Endometrial microvascular endothelial cells (primary cell): ENCODE measurements around the gene TRAF1. TPM values are rescaled to one million over a fixed set of nuclear protein-coding genes. Genes with fewer than 3 reads are reported as not detected.

Experiments used
- in situ Hi-C: cut with HindIII; loops from 2 replicates; pipeline ENCODE4 v1.10.0; 2017; ENCODE audit warnings: low sequenced_read_pairs, low pct_unique_long_range_greater_than_20kb; ENCODE audit errors: inconsistent ontology term
- total RNA-seq: library from RNA; depleted of rRNA; stranded (reverse); fragments of >200 nt; gene quantifications from one replicate; pipeline ENCODE4 v1.2.3, GENCODE V29; 2015; ENCODE audit errors: inconsistent ontology term

The TRAF1 gene
- total RNA-seq, 1 donor from 2014 or later: 6.7 TPM

DNA sequence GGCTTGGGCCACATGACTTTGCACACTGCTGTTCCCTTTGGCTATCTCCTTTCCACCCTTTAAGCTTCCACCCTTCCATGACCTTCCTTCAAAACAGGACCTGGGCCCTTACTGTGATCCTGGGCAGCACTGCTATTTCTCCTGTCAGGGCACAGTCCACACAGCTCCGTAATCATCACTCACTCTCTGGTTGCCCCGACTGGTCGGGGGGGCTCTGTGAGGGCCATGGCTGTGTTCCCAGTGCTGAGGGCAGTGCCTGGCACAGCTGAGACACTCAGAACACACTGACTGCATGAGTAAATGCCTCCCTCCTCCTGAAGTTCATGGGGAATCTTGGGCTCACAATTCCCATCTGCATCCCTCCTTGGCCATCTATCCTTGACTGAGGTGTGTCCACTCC is 12.2 kb downstream of the TRAF1 start:
- in situ Hi-C loops: no loop called here

DNA sequence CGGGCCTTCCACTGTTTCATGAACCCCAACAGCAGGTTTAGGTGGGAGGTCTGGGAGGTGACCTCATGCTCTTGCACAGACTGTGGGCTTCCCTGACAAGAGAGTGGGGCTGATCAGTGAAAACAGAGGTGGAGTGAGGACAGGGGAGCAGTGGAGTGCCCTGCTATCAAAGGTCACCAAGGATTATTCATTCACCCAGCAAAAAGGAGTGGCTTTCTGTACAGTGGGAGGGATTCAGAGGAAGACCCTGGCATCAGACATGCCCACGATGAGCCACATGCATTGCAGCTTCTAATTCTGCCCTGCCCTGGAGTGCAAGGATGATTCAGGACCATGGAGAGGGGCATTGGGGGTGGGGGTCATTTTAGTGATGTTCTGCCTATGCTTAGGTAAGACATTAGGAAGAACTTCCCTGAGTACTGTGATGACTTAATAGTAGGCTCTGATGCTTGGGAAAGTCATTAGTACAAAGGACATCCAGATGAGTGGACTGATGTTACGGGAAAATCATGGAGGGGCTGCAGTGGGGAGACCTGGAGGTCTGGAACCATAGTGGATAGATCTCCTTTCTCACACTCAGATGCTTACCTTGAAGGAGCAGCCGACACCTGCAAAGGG is 12.8 kb downstream of the TRAF1 start:
- in situ Hi-C loops: no loop called here

DNA sequence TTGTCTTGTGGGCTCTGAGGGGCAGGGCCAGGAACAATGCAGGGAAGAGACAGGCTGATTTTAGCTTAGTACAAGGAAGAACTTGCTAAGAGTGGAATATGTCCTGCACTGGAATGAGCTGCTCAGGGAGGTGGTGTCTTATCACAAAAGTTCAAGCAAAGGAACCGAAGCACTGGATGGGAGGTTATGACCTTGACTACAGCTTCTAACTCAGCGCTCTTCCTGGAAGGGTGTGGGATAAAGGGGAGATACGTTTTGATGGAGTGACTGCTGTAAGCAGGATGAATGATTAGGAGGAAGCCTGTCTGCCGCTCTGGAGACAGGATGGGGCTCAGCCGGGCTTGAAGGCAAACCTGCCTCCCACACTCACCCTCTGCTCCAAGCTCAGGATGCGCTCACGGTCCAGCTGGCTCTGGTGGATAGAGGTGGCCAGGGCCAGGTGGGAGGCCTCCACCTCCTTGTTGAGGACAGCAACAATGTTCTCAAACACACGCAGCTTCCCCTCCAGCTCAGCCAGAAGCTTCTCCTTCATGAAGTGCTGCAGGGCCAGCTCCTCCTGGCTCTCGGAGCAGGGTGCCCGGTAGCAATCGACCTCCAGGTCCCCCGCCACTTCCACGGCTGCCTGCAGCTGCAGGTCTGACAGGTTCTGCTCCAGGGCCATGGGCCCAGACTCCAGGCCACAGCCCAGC is 13.5 kb downstream of the TRAF1 start:
- in situ Hi-C loops: no loop called here

DNA sequence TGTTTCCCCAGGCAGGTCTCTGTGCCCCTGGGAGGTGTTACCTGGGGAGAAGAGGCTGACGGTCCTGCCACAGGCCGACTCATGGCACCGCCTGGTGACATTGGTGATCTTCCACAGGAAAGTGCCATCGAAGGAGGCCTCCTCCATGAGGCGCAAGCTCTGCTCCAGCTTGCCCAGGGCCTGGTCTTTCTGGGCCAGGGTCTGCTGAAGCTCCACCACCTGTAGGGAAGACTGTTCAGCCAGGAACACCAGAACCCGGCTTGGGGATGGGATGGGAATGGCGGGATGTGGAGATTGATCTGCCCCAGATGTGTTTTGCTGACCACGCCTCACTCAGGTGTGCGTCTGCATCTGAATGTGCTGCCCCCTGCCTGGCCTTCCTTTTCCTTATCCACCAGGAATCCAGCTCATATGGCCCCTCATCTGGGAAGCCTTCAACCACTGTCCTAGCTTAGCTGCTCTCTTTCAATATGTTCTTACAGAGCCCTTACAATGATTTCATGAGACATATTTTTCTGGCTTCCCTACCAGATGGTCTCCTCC is 15.2 kb downstream of the TRAF1 start:
- in situ Hi-C loops: no loop called here

DNA sequence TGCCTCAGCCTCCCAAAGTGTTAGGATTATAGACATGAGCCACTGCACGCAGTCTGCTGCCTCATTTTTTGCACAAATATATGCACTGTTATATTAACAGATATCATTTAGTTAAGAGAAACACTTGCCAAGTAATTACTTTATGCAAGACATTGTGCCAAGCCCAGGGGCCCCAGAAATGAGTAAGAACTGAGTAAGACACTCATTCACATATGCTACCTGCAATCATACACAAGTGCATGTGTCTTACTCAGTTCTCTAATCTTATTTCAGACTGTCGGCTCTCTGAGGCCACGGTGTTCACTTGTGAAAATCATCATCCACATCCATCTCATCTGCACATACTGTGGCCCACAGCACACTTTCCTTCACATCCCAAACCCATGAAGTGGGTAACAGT is 16.0 kb downstream of the TRAF1 start:
- in situ Hi-C loops: no loop called here

DNA sequence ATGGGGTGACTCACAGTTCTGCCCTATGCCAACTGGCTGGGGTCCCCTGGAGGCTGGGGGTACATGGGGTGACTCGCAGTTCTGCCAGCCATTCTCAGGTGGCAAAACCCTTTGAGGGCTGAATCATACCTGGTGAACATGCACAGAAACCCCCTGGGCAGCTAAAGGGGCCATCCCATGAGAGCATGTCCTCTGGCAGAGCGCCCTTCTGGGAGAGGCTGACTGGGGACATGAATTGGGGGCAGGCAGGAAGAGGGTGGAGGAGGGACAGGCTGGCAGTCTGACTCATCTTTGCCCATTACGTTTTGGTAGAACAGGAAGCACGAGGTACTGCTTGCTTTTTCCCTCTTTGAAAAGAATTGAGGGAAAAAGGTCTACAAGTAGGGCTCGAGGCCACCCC is 16.7 kb downstream of the TRAF1 start:
- in situ Hi-C loops: no loop called here

DNA sequence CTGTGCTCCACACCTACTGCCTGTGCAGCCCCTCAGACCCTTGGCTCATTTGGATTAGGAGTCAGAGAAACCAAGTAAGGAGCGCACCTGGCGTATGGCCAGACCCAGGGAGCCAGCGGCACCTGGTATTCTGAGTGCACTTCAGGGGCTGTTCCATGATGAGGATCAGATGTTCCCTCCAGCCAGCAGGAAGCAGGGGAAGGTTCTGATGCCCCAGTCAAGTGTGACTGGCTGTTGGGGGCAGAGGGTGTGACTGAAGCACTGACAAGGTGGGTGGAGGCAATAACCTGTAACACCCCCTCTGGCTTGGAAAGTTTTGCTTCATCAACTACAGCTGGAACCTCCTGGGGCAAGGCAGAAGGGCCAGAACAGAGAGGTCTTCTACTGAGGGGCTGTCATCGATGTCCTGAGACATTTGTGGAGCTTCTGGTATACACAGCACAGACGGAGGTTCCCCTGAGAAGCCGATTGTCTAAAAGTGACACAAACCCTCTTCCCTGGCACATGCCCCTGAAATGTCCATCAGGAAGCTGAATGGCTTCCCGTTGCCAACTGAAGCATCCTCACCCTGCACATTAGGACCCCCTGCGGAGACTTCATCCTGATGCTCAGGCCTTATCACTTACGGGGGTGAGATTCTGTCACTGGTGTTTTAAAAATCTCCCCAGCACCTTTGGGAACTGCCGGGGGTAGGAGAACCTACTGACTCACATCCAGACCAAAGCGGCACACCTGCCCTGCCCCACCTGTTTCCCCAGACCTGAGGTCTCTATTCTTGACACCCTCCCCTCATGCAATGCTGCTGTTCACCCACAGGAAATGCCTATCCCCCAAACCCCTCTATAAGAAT is 21.1 kb downstream of the TRAF1 start:
- in situ Hi-C loops: no loop called here

DNA sequence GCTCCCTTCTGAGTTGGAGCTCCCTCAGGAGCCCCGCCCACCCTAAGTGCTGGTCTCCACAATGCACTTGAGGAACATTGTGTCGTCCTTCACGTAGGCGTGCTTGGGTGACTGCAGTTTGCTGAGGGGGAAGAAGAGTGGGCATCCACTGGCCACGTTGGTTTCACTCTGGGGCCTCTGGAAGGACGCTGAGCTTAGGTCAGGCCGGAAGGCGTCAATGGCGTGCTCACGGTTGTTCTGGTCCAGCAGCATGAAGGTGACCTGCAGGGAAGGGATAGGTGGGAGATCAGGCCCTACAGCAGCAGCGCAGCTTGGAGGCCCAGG is 21.7 kb downstream of the TRAF1 start:
- in situ Hi-C loops: no loop called here

DNA sequence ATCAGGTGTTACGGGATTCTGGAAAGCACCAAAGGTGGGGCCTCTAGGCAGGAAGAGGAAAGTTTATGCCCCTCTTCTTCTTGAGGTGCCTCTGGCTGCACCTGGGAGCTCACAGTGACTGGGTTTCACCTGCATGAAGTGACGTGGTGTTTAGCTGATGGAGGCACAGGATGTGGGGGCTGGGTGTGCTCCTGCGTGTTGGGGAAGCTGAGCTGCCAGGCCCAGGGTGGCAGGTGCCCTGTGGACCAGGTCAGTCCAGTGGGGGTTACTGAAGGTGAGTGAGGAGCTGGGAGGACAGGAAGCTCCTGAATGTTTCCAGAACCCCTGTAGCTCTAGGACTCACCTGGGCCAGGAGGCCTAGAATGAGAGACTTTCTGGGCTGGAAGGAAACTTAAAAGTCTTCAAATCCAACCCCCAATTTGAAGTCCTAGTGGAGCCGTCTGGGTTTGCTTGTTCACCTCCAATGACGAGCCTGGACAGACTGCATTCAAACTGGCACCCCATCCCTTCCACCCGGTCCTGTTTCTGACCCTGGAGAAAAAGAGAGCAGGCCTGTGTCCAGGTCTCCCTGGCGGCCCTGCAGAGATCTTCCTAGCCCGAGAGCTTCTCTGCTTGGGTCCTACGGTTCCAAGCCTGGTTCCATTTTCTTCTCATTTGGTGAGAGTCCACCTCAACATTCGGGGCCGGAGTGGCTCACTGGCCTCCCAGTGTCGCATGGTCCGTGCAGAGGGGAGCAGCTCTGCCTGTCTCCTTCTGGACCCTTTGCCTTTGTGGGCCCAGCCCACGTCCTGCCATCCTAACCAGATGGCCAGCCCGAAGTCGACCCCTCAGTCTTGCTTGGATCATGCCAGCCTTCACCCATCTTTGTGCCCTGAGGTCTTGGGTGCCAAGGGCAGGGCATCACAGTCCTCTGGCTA is 22.3 kb downstream of the TRAF1 start:
- in situ Hi-C loops: no loop called here

DNA sequence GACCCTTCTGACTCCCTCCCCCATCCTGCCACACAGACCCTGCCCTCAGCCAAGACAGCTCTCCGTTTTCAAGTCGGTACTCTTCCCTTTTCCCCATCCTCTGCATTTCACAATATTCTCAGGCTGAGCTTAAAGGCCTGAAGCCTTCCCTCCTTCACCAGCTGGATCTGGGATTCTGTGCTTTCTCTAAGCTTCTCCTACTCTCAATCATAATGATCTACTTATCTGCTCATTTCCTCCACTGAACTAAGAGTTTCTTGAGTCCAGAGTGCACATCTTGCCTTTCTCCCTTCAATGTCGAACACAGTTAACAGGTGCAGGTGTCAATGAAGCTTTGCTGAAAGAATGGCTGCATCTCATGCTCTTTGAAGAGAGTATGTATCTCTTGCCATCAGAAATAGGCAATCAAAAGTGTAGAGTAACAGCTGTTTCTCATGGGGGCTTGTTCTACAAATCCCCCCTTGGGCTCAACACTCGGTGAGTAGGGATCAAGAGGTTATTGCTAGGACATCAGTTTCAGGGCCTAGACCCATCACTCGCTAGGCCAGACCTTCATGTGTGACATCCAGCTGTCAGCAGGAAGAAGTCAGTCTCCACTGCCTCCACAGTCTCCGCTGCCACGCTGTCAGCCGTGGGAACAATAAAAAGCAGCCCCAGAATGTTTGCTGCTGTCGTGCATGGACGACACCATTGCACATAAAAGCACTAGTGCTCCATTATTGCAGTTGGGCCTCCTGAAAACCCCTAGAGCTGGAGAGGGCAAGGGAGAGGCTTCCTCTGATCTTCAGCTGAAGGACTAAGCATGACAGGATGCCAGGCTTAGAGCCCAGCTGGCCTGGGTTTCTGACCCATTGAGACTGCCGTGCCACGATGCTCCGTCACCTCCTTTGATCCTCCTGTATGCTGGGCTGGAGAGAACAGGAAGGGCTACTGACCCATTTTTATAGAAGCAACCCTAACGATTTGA is 23.7 kb downstream of the TRAF1 start:
- in situ Hi-C loops: no loop called here

DNA sequence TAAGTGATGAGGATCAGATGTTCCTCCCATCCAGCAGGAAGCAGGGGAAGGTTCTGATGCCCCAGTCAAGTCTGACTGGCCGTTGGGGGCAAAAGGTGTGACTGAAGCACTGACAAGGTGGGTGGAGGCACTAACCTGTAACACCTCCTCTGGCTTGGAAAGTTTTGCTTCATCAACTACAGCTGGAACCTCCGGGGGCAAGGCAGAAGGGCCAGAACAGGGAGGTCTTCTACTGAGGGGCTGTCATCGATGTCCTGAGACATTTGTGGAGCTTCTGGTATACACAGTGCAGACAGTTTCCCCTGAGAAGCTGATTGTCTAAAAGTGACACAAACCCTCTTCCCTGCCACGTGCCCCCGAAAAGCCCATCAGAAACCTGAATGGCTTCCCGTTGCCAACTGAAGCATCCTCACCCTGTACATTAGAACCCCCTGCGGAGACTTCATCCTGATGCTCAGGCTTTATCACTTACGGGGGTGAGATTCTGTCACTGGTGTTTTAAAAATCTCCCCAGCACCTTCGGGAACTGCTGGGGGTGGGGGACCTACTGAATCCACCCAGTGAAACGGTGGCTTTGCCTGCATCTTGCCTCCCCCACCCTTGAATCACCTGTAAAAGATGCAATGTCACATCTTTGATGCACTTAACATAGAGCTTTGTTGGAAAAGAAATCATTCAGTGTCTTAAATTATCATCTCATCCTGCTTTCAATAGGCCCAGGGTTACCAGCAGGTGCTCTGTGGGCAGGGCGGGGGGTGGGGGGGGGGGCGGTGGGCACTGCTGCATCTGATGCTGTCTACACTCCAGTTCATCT is 24.6 kb downstream of the TRAF1 start:
- in situ Hi-C loops: no loop called here

DNA sequence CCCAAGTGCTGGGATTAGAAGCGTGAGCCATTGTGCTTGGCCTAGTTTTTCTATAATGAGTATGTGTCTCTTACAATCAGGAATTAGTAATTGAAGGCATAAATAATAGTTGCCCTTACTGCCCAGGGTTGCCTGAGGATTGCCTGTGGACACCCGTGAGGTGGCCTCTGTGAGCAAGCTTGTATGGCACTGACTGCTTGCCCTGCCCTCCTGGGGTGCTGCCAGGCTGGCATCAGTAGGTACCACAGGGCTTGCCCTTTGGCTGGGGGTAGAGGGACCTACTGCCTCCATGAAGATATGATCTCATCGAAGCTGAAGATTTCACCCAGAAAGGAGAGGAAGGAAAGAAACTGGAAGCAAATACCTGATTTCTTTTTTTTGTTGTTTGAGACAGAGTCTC is 25.8 kb downstream of the TRAF1 start:
- in situ Hi-C loops: no loop called here

DNA sequence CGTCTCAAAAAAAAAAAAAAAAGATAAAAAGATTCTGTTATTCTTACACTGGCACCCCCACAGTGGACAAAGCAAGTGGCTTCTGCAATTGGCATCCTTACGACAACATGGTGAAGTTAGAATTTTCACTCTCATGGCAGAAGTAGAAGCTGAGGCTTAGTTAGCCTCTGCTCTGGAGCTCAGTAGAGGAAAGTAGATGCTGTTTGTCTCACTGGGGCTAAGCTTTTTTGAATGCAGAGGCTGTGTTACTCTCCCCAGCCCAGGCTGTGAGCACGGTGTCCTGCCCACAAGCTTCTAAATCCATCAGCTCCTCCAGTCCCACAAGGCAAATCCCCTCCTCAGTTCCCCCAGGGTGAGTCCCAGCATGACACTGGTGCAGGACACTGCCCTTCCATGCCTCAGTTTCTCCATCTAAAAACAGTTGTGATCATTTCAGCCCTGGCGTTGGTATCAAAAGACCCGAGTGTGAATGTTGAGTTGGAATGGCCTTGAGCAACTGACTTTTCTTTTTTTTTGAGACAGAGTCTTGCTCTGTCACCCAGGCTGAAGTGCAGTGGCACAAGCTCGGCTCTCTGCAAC is 27.0 kb downstream of the TRAF1 start:
- in situ Hi-C loops: no loop called here

DNA sequence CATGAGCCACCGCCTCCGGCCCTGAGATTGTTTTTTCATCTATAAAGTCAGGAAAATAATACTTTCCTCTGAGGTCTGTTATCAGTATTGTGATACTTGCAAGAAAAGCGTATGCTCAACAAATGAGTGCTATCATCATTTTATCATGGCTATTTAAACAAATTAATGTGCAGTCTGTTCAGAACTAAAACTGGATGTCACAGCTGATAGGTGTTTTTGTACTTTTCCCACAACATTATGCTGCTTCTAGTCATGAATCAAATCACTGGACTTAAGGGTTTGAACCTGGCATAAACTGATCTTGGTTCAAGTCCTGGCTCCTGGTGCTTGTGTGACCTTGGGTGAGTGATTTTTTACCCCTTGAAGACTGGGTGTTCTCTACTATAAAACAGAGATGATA is 28.2 kb downstream of the TRAF1 start:
- in situ Hi-C loops: no loop called here

DNA sequence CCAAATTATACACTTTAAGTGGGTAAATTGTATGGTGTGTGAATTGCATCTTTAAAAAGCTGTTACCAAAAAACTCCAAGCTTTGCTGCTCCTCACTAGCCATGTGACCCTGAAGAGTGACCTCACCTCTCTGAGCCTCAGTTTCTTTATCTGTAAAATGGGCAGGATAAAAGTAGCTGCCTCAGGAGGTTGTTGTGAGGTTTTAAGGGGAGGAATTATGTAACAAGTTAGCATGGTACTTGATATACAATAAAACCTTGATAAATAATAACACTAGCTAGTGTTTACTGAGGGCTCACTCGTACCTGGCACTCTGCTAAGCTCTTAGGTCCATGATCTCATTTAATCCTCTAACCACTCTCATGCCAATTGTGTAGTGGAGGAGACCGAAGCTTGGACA is 30.6 kb downstream of the TRAF1 start:
- in situ Hi-C loops: no loop called here

DNA sequence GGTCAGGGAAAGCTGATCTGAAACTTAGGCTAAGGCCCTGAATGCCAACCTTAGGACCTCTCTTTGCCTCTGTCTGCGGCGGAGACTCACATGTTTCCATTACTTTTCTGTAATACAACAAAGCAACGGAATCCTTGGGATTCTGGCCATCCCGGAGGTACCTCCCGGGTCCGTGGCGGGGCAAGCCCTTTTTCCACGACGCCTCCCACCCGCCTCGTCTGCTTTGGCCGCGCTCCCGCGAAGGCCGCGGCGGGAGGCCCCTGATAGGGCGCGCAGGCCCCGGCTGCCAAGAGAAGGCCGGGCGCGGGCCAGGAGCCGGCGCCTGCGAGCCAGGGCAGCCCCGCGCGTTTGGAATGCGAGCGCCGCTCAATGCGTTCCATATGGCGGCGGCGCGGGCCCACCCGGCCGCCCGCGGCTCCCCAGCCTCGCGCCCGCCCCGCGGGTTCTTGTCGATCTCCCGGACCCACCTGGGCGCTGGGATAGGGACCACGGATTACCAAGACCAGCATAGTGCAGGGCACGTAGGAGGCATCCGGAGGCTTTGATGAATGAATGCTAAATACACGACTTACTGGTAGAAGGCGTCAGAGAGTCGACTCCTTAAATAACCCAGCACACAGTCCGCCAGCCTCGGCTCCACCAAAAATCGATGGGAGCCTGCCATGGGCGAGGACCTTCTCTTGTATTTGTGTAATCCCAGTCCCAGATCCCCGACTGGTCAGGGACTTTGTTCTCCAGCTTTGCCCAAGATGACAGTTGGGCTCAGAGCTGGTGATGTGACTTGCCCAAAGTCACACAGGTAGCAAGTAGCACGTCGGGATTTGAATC is 32.1 kb downstream of the TRAF1 start:
- in situ Hi-C loops: no loop called here
